Activated CD8-positive, alpha-beta memory T cell treated with anti-CD3 and anti-CD28 coated beads, Interleukin-2, amount 10 ng/mL, durations not matched to agents 7 days and 5 days (primary cell): ENCODE data around the gene SLC12A7. TPM values are rescaled to one million over a fixed set of nuclear protein-coding genes. Genes with fewer than 3 reads are reported as not detected.
A peak's percentile ranks its signal among the peaks of the same experiment; 100 is the strongest.

Source experiments
- ATAC-seq: fragments of 150-1000 bp; cut with Tn5 transposase; one replicate; pipeline ENCODE4 v1.10.0; 2021; ENCODE audit warnings: moderate library complexity
- CTCF ChIA-PET: fragments of 350-600 bp; sonication (Branson Sonifier 250); formaldehyde crosslinking; loops from one replicate; lab custom pipeline; 2021; ENCODE audit warnings: antibody characterized with exemption; lab: Charles Lee
- DNase-seq: peaks from one replicate; pipeline ENCODE4 v3.0.0-alpha.2; 2020
- H3K27ac Mint-ChIP-seq: one replicate; pipeline ENCODE4 v1.8.0; 2021; ENCODE audit warnings: mild to moderate bottlenecking, mixed read lengths
- H3K27me3 Mint-ChIP-seq: one replicate; pipeline ENCODE4 v1.8.0; 2021; ENCODE audit warnings: mixed read lengths
- H3K36me3 Mint-ChIP-seq: one replicate; pipeline ENCODE4 v1.8.0; 2021; ENCODE audit warnings: mild to moderate bottlenecking, mixed read lengths
- H3K4me1 Mint-ChIP-seq: one replicate; pipeline ENCODE4 v1.8.0; 2021; ENCODE audit warnings: mixed read lengths
- H3K4me3 Mint-ChIP-seq: one replicate; pipeline ENCODE4 v1.8.0; 2021; ENCODE audit warnings: mild to moderate bottlenecking, moderate library complexity, mixed read lengths
- H3K9me3 Mint-ChIP-seq: one replicate; pipeline ENCODE4 v1.8.0; 2022; ENCODE audit warnings: low read depth, mixed read lengths
- total RNA-seq, 2 experiments: library from RNA; stranded (reverse); gene quantifications; one replicate each; pipeline ENCODE4 v1.2.3, GENCODE V29; 2021

SLC12A7 gene
- total RNA-seq, 2 experiments from 2014 or later = 6.6 to 12.2 TPM

DNA sequence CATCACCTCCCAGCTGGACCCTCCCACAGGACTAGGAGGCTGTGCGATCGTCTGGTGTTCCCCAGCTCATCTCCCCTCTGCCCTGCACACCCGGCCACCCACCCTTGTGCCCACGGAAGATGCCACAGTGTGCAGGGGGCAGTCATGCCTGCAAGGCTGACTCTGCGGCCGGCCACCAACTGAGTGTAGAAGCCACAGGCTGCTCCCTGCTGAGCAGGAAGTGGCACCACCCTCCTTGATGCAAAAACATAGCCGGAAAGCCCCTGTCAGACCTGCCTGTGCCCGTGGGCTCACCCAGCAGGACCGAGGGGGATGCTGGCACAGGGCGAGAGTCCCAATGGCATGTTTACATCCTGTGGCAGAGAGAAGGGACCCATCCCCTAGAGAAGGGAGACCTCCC is 40.3 kb upstream of the SLC12A7 start:
- no peak overlapping the region for H3K4me3 Mint-ChIP-seq
- CTCF ChIA-PET = interaction anchor here (1.0 to 1.8 kb wide), 3 partner anchors 12 to 228 kb away, joined by 3 to 5 read pairs (median 3); no protein-coding TSS in a partner anchor
- peaks cover 25% of the 10 kb centered on the region for H3K4me1 Mint-ChIP-seq
- no peaks in the 10 kb centered on the region for H3K9me3 Mint-ChIP-seq
- no peak overlapping the region for H3K27ac Mint-ChIP-seq
- ATAC-seq = peak; percentile 37
- peak; percentile 47 for DNase-seq
- H3K36me3 Mint-ChIP-seq = no peaks in the 10 kb centered on the region
- peaks cover 26% of the 10 kb centered on the region for H3K27me3 Mint-ChIP-seq

DNA sequence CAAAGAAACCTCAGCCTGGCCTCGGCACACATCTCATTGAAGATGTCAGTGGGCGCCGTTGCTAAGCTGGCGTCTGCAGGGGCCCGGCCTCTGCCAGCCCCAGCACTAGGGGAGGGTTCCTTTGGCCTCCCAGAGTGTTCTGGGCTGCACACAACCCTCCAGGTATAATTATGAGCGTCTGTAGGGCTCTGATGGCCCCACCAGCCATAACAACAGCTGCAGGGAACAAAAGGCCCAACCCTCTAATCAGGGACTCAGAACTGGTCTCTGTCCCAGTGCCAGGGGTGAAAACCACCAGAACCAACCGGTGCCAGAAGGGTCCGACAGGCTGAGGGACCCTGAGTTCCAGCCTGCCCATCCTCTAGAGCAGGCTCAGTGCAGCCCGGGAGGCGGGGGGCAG is 39.5 kb upstream of the SLC12A7 start:
- Mint-ChIP-seq H3K9me3 (no peaks in the 10 kb centered on the region), H3K4me3 (no peak overlapping the region), H3K27ac (no peak overlapping the region), H3K4me1 (peaks cover 25% of the 10 kb centered on the region), H3K36me3 (no peaks in the 10 kb centered on the region), H3K27me3 (peaks cover 18% of the 10 kb centered on the region)
- ATAC-seq = no peak
- CTCF ChIA-PET = no interaction called here
- no peak for DNase-seq

DNA sequence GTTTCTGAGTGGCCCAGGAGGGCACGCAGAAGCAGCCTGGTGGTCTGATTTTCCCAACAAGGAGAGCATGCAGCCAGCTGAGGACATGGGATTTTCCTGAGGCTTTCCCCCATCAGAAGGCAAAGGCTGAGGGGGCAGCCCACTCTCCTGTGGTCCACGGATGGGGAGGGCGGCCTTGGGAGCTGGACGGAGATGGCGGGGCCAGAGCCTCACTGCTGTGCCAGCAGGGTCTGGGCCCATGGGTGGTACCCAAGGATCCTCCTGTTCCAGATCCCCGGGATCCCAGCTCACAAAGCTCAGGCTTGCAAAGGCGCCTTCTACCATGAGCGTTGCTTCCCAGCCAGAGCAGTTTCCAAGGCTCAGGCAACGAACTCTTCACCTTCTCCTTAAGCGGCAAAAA is 39.0 kb upstream of the SLC12A7 start:
- no peaks in the 10 kb centered on the region for H3K9me3 Mint-ChIP-seq
- peaks cover 18% of the 10 kb centered on the region for H3K27me3 Mint-ChIP-seq
- no peak overlapping the region for H3K27ac Mint-ChIP-seq
- H3K36me3 Mint-ChIP-seq = no peaks in the 10 kb centered on the region
- CTCF ChIA-PET = no interaction called here
- DNase-seq = no peak
- H3K4me1 Mint-ChIP-seq = peaks cover 25% of the 10 kb centered on the region
- no peak overlapping the region for H3K4me3 Mint-ChIP-seq
- ATAC-seq = no peak

DNA sequence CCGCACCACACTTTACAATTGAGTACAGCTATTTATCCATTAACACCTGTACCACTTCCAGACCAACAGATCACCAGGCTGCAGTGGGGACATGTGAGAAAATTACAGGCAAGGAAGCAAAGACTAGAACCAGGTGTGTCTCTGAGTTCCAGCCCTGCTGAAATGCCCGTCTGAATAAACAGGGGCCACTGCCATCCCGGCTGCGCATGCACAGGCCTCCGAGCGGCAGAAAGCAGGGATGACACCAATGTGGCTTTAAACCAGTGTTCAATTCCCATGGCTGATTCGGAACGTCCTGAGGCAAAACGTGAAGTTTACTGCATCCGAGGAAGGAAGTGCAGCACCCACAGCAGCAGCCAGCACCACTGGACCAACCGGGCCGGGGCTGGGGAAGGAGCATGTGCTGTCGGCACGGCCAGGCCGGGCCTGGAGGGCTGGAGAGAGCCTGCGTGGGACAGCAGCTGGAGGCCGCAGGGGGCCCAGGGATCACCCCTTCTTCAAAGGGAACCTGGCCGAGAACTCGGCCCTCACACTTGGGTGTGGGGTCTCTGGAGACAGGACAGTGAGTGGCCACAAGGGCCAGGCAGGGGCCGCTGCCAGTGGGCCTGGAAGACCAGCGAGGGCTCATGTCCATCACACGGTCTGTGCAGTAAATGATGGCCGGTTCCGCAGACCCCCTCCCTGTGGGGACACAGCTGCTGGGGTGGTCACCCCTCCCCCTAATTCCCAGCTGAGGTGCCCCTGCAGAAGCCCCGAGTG is 33.0 kb upstream of the SLC12A7 start:
- Mint-ChIP-seq H3K36me3 (no peaks in the 10 kb centered on the region), H3K27me3 (no peaks in the 10 kb centered on the region), H3K4me1 (no peaks in the 10 kb centered on the region), H3K27ac (no peak overlapping the region), H3K4me3 (no peak overlapping the region), H3K9me3 (no peaks in the 10 kb centered on the region)
- DNase-seq (no peak), ATAC-seq (no peak)
- CTCF ChIA-PET = interaction anchor here (0.6 kb wide), 1 partner anchor 26 kb away, joined by 3 read pairs; no protein-coding TSS in a partner anchor

DNA sequence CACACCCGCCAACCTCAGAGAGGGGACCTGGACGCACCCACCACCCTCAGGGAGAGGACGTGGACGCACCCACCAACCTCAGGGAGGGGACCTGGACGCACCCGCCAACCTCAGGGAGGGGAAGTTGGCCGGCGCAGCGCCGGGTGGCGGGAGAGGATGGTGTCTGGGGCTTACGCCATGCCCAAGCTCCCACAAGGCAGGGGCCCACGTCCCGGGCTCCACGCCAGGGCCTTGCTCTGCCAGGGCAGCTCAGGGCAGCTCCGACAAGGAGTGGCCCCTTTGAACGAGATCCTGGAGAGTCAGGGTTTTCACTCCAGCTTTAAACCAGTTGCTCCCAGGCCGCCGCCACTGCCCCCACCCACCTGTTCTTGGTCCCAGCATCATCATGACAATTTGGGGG is 32.2 kb upstream of the SLC12A7 start:
- Mint-ChIP-seq H3K36me3 (no peaks in the 10 kb centered on the region), H3K4me3 (no peak overlapping the region), H3K9me3 (no peaks in the 10 kb centered on the region), H3K27me3 (no peaks in the 10 kb centered on the region), H3K27ac (no peak overlapping the region), H3K4me1 (no peaks in the 10 kb centered on the region)
- DNase-seq (no peak), ATAC-seq (no peak)
- CTCF ChIA-PET = interaction anchor here (0.6 kb wide), 1 partner anchor 27 kb away, joined by 3 read pairs; no protein-coding TSS in a partner anchor

DNA sequence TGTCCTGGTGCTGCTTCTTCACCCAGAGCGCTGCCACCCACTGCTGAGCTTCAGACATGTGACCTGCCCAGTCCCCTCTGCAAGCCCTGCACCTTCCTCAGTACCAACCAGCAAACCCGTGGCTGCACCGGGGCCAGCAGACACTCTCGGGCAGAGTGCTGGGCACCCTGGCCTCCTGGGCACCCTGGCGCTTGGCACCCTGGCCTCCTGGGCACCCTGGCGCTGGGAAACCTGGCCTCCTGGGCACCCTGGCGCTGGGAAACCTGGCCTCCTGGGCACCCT is 31.7 kb upstream of the SLC12A7 start:
- Mint-ChIP-seq H3K27me3 (no peaks in the 10 kb centered on the region), H3K4me3 (no peak overlapping the region), H3K27ac (no peak overlapping the region), H3K4me1 (no peaks in the 10 kb centered on the region), H3K36me3 (no peaks in the 10 kb centered on the region), H3K9me3 (no peaks in the 10 kb centered on the region)
- CTCF ChIA-PET = no interaction called here
- no peak for ATAC-seq
- no peak for DNase-seq

DNA sequence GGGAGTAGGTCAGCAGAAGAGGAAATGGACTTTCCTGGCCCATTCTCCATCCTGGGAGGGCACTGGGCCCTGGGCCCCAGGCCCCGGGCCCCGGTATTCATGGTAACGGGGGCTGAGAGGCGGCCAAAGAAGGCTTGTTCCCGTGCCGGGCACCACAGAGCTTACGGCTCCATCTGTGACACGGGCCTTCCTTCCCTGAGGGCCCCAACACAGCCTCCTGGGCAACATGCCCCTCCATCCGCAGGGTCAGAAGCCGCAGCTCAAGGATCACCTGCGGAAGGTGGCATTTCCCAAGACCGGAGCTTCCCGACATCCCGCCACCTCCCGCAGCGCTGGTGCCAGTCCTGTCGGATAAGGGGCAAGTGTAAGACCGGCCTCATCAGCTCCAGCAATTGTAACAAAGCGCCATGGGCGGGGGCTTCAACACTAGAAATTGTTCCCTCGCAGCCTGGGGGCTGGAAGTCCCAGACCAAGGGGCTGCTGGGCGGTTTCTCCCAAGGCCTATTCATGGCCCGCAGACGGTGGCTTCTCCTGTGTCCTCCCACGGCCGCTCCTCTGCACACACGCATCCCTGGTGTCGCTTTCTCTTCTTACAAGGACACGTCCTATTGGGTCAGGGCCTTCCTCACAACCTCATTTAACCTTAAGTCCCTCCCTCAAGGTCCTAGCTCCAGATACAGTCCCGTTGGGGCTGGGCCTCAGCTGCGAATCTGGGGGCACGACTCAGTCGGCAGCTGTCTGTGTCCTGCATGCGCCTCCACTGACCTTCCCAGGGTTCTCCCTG is 31.2 kb upstream of the SLC12A7 start:
- CTCF ChIA-PET = no interaction called here
- no peak overlapping the region for H3K27ac Mint-ChIP-seq
- no peaks in the 10 kb centered on the region for H3K27me3 Mint-ChIP-seq
- no peaks in the 10 kb centered on the region for H3K4me1 Mint-ChIP-seq
- no peak for DNase-seq
- H3K9me3 Mint-ChIP-seq = no peaks in the 10 kb centered on the region
- ATAC-seq = no peak
- no peaks in the 10 kb centered on the region for H3K36me3 Mint-ChIP-seq
- no peak overlapping the region for H3K4me3 Mint-ChIP-seq

DNA sequence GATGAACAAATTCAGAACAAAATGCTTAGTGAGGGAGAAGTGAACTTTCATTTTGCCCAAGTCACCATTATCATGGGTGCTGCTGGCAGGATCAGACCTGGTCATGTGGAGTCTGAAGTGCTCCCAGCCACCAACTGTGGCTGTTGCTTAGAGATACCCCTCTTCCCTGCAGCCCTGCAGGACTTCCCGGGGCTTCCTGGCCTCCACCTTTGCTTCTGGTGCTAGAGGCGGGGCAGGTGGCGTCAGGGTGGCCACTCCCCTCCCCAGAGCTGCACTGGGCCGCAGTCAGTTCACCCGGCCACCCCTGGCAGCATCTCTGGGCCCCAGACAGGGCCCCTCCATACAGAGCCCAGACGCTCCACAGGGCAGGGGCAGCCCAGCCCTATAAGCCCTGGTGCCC is 30.0 kb upstream of the SLC12A7 start:
- H3K4me1 Mint-ChIP-seq = no peaks in the 10 kb centered on the region
- H3K27me3 Mint-ChIP-seq = no peaks in the 10 kb centered on the region
- no peak overlapping the region for H3K4me3 Mint-ChIP-seq
- H3K36me3 Mint-ChIP-seq = no peaks in the 10 kb centered on the region
- no peak for DNase-seq
- ATAC-seq = no peak
- H3K9me3 Mint-ChIP-seq = peaks cover under 1% of the 10 kb centered on the region
- CTCF ChIA-PET = interaction anchor here (2.1 to 3.9 kb wide), 3 partner anchors 136 to 219 kb away, joined by 10 to 41 read pairs (median 14); no protein-coding TSS in a partner anchor
- no peak overlapping the region for H3K27ac Mint-ChIP-seq

DNA sequence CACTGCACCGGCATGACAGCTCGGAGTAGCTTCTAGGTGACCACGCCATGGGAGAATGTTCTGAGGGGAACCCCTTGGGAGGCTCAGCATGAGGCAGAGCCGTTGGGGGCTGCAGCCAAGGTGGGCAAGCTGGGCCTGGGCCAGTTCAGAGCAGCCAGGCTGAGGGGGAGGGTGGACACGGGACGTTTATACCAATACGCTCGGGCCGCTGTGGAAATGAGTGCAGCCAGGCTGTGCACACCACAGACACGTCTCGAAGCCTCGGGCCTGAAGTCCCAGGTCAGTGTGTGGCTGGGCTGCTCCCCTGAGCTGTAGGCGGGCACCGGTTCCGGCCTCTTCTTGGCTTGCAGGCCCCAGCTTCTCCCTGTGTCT is 28.9 kb upstream of the SLC12A7 start:
- Mint-ChIP-seq H3K27me3 (no peaks in the 10 kb centered on the region), H3K4me1 (no peaks in the 10 kb centered on the region), H3K9me3 (peaks cover 6% of the 10 kb centered on the region), H3K36me3 (no peaks in the 10 kb centered on the region), H3K4me3 (no peak overlapping the region), H3K27ac (no peak overlapping the region)
- no peak for ATAC-seq
- CTCF ChIA-PET = interaction anchor here (0.7 to 3.9 kb wide), 16 partner anchors 12 to 484 kb away, joined by 3 to 41 read pairs (median 4); partner anchors contain the start of gene NKD2
- DNase-seq = no peak

DNA sequence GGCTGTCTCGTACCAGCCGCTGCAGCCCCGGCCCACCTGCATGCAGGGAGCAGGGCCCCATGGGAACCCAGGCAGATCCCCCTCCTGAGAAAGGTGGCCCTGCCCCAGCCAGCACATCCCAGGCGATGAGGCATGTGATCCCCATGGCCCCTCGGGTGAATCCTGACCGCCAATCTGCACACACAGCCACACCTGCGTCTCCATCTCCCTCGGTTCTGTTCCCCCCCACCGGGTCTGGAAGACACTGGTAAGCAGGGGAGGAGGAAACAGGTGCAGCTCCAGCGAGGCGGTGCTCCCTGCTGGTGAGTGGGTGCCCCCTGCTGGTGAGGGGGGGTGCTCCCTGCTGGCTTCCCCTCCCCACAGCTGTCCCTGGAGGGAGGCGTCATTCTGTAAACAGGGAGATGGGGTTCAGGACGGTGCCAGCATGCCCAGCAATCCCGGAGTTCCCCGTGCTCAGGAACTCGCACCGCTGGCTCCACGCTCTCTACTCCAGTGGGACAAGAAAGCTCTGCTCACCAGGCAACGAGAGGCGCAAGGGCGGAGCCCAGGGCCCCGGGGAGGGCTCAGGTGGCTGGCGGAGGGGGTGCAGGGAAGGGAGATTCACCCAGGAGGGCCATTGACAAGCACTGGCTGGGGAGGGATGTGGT is 28.4 kb upstream of the SLC12A7 start:
- Mint-ChIP-seq H3K27ac (peak overlapping the region; percentile 49), H3K36me3 (no peaks in the 10 kb centered on the region), H3K4me1 (no peaks in the 10 kb centered on the region), H3K9me3 (peaks cover 6% of the 10 kb centered on the region), H3K4me3 (no peak overlapping the region), H3K27me3 (no peaks in the 10 kb centered on the region)
- DNase-seq (peak; percentile 77), ATAC-seq (peak; percentile 79)
- CTCF ChIA-PET = interaction anchor here (0.7 to 3.9 kb wide), 17 partner anchors 12 to 485 kb away, joined by 3 to 41 read pairs (median 3); partner anchors contain the start of gene NKD2

DNA sequence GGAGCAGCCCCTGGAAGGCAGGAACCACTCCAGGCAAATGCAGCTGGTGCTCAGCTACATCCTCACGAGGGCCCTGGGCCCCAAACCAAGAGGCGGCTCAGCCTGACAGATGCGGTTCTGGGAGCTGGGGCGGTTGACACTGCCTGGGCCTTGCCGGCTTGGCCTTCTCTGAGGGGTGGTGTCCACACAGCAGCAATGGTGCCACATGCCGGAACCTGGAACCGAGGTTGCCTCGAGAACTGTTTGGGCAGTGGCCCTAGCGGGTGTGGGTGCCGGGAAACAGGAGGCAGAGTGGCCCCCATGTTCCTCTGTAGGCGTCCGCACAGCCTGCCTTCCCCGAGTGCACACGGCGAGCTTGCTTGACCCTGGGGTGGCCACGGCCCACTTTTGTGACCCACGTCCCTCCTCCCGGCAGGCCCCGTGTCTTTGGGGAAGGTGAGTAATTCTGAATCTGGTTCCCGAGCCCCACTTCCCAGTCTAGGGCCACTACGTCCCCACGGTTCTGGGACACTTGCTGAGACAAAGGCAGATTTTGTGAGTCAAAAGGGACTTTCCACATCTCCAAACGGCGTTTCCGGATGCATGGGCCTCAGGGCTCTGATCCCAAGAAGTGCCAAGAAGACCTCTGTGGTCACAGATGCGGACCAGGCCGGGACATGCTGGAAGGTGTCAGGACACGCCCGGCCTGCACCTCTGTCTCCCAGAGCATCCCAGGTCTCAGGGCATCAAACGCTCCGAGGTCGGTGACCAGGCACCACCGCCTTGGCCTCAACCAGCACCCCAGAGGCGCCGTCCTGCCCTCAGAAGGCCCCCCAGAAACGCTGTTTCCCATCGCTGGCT is 27.7 kb upstream of the SLC12A7 start:
- CTCF ChIA-PET = interaction anchor here (1.0 to 3.9 kb wide), 11 partner anchors 13 to 485 kb away, joined by 3 to 41 read pairs (median 4); no protein-coding TSS in a partner anchor
- H3K27ac Mint-ChIP-seq = no peak overlapping the region

DNA sequence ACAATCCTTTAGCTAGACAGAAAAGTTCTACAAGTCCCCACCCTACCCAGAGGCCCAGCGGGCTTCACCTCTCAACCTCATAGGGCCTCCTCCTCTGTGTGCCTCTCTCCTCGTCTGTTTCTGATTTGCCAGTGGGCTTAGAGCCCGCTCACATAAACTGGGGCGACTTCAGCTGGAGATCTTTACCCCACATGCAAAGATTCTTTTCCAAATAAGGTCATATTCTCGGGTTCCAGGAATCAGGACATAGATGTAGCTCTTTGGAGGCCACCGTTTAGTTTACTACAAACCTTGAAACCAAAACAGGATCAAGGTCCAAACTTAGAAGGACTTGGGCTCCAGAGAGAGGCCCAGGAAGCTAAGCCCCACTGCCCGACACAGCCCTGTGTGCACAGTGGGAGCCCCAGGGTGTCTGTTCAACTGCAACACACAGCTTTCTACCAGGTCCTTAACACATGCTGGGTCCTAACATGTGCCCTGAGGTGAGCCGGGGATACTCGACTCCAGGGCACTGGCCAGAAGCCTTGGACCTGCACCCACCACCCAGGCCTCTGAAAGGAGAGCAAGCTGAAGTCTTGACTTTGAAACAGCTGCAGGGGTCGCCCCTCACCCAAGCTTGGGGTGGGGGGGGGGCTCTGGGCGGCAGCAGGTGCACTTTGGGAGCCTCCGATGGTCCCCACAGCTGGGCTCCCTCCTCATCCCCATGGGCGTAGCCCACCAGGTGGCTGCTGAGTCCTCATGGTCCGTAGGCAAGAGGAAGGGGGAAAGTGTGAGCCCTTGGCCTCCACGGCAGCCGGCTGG is 26.8 kb upstream of the SLC12A7 start:
- Mint-ChIP-seq H3K4me3 (no peak overlapping the region), H3K27me3 (no peaks in the 10 kb centered on the region), H3K27ac (no peak overlapping the region), H3K9me3 (peaks cover 6% of the 10 kb centered on the region), H3K36me3 (no peaks in the 10 kb centered on the region), H3K4me1 (no peaks in the 10 kb centered on the region)
- no peak for DNase-seq
- CTCF ChIA-PET = interaction anchor here (1.0 to 3.9 kb wide), 3 partner anchors 36 to 216 kb away, joined by 3 to 41 read pairs (median 4); no protein-coding TSS in a partner anchor
- ATAC-seq = no peak

More for the DNA sequence above, 27.7 kb upstream of the SLC12A7 start:
- DNase-seq = no peak
- Mint-ChIP-seq H3K4me1 (no peaks in the 10 kb centered on the region), H3K4me3 (no peak overlapping the region), H3K27me3 (no peaks in the 10 kb centered on the region), H3K36me3 (no peaks in the 10 kb centered on the region), H3K9me3 (peaks cover 6% of the 10 kb centered on the region)
- no peak for ATAC-seq
